GM20000 (cell line): ENCODE measurements around the gene SPINK5.

ENCODE experiments used
- DNase-seq: peaks from one replicate; pipeline ENCODE4 v3.0.0; 2012; ENCODE audit warnings: low spot score
- CTCF ChIP-seq: IDR thresholded peaks from 2 replicates; pipeline ENCODE4 v1.5.1; 2012; ENCODE audit warnings: mild to moderate bottlenecking, control low read depth; ENCODE audit errors: extremely low read depth, missing control alignments

Gene SPINK5

GRCh38 chr5:148063861-148064260 lies at the start of gene SPINK5:
TSS of gene SPINK5 (plus strand) at chr5:148063980. CDS start at chr5:148064045, 65 bp downstream.
- TF ChIP-seq CTCF: no peak
- DNase-seq: no peak

GRCh38 chr5:148014276-148014675 lies 49.5 kb upstream of the SPINK5 start:
- TF ChIP-seq CTCF: no peak
- DNase-seq: no peak

GRCh38 chr5:148020257-148020988 lies 43.4 kb upstream of the SPINK5 start:
- no peak for DNase-seq
- no peak for TF ChIP-seq CTCF

- TF ChIP-seq CTCF: no peak
- no peak for DNase-seq
These were observed 36.3 kb upstream of the SPINK5 start for GRCh38 chr5:148027505-148027904.

- TF ChIP-seq CTCF: no peak
- DNase-seq: no peak
These were observed 34.6 kb upstream of the SPINK5 start for GRCh38 chr5:148029131-148029530.

GRCh38 chr5:148033134-148033533 lies 30.6 kb upstream of the SPINK5 start:
- DNase-seq: no peak
- no peak for TF ChIP-seq CTCF

- no peak for DNase-seq
- TF ChIP-seq CTCF: no peak
These were observed 28.1 kb upstream of the SPINK5 start for GRCh38 chr5:148035676-148036075.
